C4-2B (cell line): ENCODE measurements around the gene SCN9A.
A peak's percentile ranks its signal among the peaks of the same experiment; 100 is the strongest.

Experiments used
- ZFX ChIP-seq: fragments of 450-650 bp; IDR thresholded peaks from 2 replicates; pipeline ENCODE4 v1.6.1; 2017
- TF ChIP-seq, protein P1 (sequence below): fragments of 450-650 bp; conservative IDR thresholded peaks from 2 replicates; pipeline ENCODE4 v1.5.1; 2017; ENCODE audit warnings: mild to moderate bottlenecking

DNA sequence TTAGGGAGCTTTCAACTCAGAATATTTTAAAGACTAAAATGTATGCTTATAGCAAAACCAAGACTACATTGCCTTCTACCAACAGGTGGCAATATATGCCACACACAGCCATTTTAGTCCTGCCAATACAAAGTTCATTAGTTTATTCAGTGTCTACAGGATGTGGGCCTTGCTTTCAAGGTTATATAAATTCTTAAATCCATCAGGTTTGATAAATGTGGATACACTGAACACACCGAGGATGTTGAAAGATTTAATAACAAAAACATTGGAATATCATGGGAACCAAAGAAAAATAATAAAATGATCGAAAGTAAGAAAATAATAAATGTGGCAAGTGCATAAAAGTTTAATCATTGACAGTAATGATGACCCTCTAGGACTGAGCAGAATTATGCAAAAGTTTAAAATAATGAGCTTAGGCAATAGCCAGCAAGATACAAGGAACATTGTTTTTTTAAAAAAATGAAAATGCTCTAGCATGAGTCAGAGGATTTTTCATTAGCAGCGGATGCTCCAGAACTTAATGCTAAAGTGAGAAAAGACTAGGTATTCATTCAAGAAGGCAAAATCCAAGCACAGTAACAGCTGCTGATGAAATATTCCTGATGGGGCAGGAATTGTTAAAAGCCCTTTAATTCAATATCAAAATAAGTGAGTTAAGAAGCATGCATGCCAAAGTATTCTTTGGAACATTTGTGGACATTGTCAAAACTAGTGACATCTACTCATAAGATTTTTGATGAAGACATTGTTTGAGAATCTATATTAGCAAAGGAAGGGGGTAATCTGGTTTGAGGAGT, 14.2 kb downstream of the SCN9A start:
- TF ChIP-seq, protein P1, sequence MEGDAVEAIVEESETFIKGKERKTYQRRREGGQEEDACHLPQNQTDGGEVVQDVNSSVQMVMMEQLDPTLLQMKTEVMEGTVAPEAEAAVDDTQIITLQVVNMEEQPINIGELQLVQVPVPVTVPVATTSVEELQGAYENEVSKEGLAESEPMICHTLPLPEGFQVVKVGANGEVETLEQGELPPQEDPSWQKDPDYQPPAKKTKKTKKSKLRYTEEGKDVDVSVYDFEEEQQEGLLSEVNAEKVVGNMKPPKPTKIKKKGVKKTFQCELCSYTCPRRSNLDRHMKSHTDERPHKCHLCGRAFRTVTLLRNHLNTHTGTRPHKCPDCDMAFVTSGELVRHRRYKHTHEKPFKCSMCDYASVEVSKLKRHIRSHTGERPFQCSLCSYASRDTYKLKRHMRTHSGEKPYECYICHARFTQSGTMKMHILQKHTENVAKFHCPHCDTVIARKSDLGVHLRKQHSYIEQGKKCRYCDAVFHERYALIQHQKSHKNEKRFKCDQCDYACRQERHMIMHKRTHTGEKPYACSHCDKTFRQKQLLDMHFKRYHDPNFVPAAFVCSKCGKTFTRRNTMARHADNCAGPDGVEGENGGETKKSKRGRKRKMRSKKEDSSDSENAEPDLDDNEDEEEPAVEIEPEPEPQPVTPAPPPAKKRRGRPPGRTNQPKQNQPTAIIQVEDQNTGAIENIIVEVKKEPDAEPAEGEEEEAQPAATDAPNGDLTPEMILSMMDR = peak; percentile 67
- TF ChIP-seq ZFX = no peak
